KOPT-K1 (cell line): ENCODE measurements around the gene ABCC12.
"Not testable (repeated sequence)": the region's sequence is repeated elsewhere in the genome, so short reads cannot be mapped to it uniquely, and the experiment has no call there.

Experiments used
- H3K27ac ChIP-seq: fragments of 200-600 bp; sonication (generic); 2 replicates; pipeline ENCODE4 v1.5.1; 2016; ENCODE audit warnings: antibody characterized with exemption, mild to moderate bottlenecking, low read depth, low read length; ENCODE audit not compliant: poor library complexity, severe bottlenecking
- H3K36me3 ChIP-seq: fragments of 200-600 bp; sonication (generic); 2 replicates; pipeline ENCODE4 v1.5.1; 2017; ENCODE audit warnings: antibody characterized with exemption, mild to moderate bottlenecking, low read length, moderate library complexity; ENCODE audit not compliant: insufficient read depth
- H3K9me3 ChIP-seq: fragments of 200-600 bp; sonication (generic); 2 replicates; pipeline ENCODE4 v1.5.1; 2017; ENCODE audit warnings: antibody characterized with exemption, low read length, mild to moderate bottlenecking; ENCODE audit not compliant: insufficient read depth, poor library complexity, severe bottlenecking

ABCC12 gene

GRCh38 chr16:48155926-48156789, at the start of gene ABCC12:
Gene ABCC12, minus strand, starts transcription at chr16:48155993. Its CDS starts 9,569 bp downstream, at chr16:48146424.
- no peaks in the 10 kb centered on the region for H3K9me3 ChIP-seq
- H3K27ac ChIP-seq, result no peak within 1 kb of the TSS
- H3K36me3 ChIP-seq, result no peaks in the 10 kb centered on the region

DNA sequence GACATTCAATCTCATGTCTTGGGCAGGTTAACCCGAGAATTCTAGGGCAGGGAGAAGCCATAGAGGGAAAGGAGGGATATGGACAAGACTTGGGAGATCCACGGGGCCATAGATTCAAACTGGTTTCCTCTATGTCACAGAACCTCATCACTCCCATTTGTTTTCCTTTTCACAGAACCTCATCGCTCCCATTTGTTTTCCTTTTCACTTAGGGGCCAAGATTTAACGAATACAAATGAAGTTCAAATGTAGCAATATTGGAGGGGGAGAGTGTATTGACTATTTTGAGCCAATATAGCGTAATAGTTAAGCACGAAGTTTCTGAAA, 49.0 kb upstream of the ABCC12 start:
- Histone ChIP-seq H3K27ac (no peak overlapping the region), H3K36me3 (no peaks in the 10 kb centered on the region), H3K9me3 (no peaks in the 10 kb centered on the region)

DNA sequence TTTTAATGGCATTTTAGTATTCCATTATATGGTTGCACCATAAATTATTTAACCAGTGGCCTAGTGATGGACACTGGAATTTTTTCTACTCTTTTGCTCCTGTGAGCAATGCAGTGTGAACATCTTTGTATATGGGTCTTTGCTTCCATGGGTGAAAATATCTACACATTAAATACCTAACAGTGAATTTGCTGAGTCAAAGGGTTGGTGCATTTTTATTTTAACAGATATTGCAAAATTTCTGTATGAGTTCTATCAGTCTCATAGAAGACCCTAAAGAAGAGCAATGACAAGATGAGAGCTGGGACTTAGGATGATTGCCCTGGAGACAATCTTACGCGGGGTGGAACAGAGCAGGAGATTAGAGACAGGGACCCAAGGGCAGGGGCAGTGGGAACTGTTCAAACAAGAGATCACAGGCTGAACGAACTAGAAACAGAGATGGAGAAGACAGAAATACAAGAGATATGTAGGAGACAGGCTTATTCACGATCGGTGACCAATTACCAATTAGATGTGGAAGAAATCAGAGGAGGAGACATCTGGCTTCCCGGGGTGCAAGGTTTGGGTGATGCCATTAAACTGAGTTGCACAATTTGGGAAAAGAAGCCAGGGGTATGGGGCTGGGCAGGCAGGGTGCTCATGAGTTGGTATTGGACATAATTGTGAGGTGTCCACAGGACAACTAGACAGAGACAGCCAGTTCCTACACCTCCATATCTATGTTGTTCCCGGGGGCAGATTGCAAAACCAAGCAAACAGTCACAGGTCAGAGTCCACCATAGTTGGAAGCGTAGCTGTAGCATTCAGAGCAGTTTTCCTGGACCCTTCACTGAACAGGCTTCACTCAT, 48.4 kb upstream of the ABCC12 start:
- Histone ChIP-seq H3K36me3 (no peaks in the 10 kb centered on the region), H3K27ac (no peak overlapping the region), H3K9me3 (no peaks in the 10 kb centered on the region)

DNA sequence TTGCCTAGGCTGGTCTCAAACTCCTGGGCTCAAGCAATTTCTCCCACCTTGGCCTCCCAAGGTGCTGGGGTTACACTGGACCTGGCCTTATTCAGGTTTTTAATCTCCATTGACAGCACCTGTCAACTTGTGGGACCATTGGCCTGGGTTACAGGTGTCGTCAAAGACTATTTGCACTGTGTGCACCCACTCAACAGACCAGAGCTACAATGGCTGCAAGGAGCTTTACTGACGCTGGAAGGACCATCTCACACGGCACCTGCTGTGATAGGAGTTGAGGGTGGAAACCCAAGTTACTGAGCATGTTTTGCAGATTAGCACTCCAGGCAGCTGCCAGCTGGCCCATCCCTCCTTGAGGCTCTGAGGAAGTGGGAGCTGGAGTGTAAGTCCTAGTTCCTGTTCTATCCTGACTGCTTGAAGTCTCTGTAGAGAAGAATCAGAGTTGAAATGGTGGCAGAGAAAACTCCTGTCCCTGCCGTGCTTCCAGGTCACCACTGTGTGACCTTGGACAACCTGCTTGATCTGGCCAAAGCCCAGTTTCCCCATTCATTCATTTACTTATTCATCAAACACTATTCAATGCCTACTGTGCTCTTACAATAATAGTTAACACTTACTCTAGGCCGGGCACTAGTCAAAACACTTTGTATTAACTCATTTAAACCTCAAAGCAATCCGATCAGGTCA, 45.9 kb upstream of the ABCC12 start:
- Histone ChIP-seq H3K36me3 (no peaks in the 10 kb centered on the region), H3K9me3 (no peaks in the 10 kb centered on the region), H3K27ac (no peak overlapping the region)

DNA sequence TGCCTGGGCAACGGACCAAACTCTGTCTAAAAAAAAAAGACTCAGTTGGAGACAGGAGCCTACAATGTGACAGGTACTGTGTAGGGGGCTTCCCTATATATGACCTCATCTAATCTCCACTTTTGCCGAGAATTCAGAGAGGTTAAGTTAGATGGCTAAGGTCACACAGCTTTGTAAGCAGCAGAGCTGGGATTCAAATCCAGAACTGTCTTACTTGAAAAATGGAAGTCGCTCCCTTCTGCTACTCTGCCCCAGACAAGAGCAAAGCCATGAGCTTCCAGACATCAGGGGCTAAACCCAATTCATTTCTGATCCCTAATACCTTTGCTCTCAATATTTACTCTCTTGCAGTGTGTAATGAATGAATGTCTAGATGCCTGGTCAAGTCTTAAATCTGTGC, 41.5 kb upstream of the ABCC12 start:
- H3K27ac ChIP-seq, result no peak overlapping the region
- no peaks in the 10 kb centered on the region for H3K36me3 ChIP-seq
- H3K9me3 ChIP-seq, result no peaks in the 10 kb centered on the region

GRCh38 chr16:48194828-48195556, 39.2 kb upstream of the ABCC12 start:
- Histone ChIP-seq H3K27ac (no peak overlapping the region), H3K36me3 (no peaks in the 10 kb centered on the region), H3K9me3 (no peaks in the 10 kb centered on the region)

- Histone ChIP-seq H3K9me3 (no peaks in the 10 kb centered on the region), H3K36me3 (no peaks in the 10 kb centered on the region), H3K27ac (no peak overlapping the region)
These were observed 38.1 kb upstream of the ABCC12 start for GRCh38 chr16:48193846-48194245.

GRCh38 chr16:48188449-48189102, 32.8 kb upstream of the ABCC12 start:
- Histone ChIP-seq H3K27ac (no peak overlapping the region), H3K9me3 (no peaks in the 10 kb centered on the region), H3K36me3 (no peaks in the 10 kb centered on the region)

GRCh38 chr16:48187779-48188178, 32.0 kb upstream of the ABCC12 start:
- Histone ChIP-seq H3K9me3 (no peaks in the 10 kb centered on the region), H3K36me3 (no peaks in the 10 kb centered on the region), H3K27ac (no peak overlapping the region)

GRCh38 chr16:48184681-48185080, 28.9 kb upstream of the ABCC12 start:
- peaks cover 5% of the 10 kb centered on the region for H3K9me3 ChIP-seq
- H3K36me3 ChIP-seq, result no peaks in the 10 kb centered on the region
- no peak overlapping the region for H3K27ac ChIP-seq

- H3K9me3 ChIP-seq, result peaks cover 5% of the 10 kb centered on the region
- H3K36me3 ChIP-seq, result no peaks in the 10 kb centered on the region
- no peak overlapping the region for H3K27ac ChIP-seq
These were observed 27.3 kb upstream of the ABCC12 start for GRCh38 chr16:48182979-48183537.

DNA sequence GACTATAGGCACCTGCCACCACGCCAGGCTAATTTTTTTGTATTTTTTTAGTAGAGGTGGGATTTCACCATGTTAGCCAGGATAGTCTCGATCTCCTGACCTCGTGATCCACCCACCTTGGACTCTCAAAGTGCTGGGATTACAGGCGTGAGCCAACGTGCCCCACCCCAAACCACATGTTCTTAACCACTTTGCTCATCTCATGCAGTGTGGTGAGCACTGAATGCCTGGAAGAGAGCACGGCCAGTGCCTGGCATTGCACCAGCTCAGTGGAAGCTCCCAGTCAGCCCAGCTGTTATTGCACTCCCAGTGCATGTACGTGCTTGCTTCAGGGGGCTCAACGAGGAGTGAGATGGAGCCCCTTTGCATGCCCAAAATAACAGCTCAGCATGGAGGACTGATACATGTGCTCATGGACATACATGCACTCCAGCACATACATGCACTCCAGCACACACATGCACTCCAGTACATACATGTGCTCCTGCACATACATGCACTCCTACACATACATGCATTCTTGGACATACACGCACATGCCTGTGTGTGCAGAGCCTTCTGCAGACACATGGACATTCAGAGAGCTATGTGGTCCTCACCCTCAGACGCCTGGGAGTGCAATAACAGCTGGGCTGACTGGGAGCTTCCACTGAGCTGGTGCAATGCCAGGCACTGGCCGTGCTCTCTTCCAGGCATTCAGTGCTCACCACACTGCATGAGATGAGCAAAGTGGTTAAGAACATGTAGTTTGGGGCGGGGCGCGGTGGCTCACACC, 26.1 kb upstream of the ABCC12 start:
- H3K27ac ChIP-seq, H3K36me3 ChIP-seq: not testable (repeated sequence)

GRCh38 chr16:48180868-48181480, 25.2 kb upstream of the ABCC12 start:
- no peak overlapping the region for H3K27ac ChIP-seq
- no peaks in the 10 kb centered on the region for H3K36me3 ChIP-seq
- H3K9me3 ChIP-seq, result peaks cover 5% of the 10 kb centered on the region

More for the DNA sequence above, 26.1 kb upstream of the ABCC12 start:
- not testable (repeated sequence) for H3K9me3 ChIP-seq
